Calu3 (cell line): Measurements from ENCODE around the gene FDXACB1. TPM values are rescaled to one million over a fixed set of nuclear protein-coding genes. Genes with fewer than 3 reads are reported as not detected.
"Not testable (repeated sequence)": the region's sequence is repeated elsewhere in the genome, so short reads cannot be mapped to it uniquely, and the experiment has no call there.

Experiments
- BruUV-seq: library from RNA; stranded (reverse); fragments of 400-500 nt; replicated peaks from 2 replicates; lab custom pipeline; 2021; lab: Mats Ljungman, UMichigan
- CTCF ChIA-PET: fragments of 300-600 bp; sonication (Branson Sonifier 250); formaldehyde crosslinking; loops from one replicate; lab custom pipeline; 2022; ENCODE audit warnings: antibody characterized with exemption; lab: Charles Lee
- DNase-seq: peaks from one replicate; pipeline ENCODE4 v3.0.0; 2022
- H3K27ac Mint-ChIP-seq: one replicate; pipeline ENCODE4 v1.8.0; 2022; ENCODE audit warnings: mixed read lengths; ENCODE audit not compliant: unreplicated experiment
- H3K27me3 Mint-ChIP-seq: one replicate; pipeline ENCODE4 v1.8.0; 2022; ENCODE audit warnings: mixed read lengths; ENCODE audit not compliant: unreplicated experiment
- H3K36me3 Mint-ChIP-seq: one replicate; pipeline ENCODE4 v1.8.0; 2022; ENCODE audit warnings: mild to moderate bottlenecking, moderate library complexity, mixed read lengths; ENCODE audit not compliant: insufficient read depth, unreplicated experiment
- H3K4me1 Mint-ChIP-seq: one replicate; pipeline ENCODE4 v1.8.0; 2022; ENCODE audit warnings: mild to moderate bottlenecking, low read depth, mixed read lengths; ENCODE audit not compliant: unreplicated experiment
- H3K4me3 Mint-ChIP-seq: one replicate; pipeline ENCODE4 v1.8.0; 2022; ENCODE audit warnings: mild to moderate bottlenecking, low read depth, moderate library complexity, mixed read lengths; ENCODE audit not compliant: unreplicated experiment
- H3K9me3 Mint-ChIP-seq: one replicate; pipeline ENCODE4 v1.8.0; 2022; ENCODE audit warnings: low read depth, mixed read lengths; ENCODE audit not compliant: unreplicated experiment
- intact Hi-C: fragments of 100-400 bp; cut with micrococcal nuclease; formaldehyde crosslinking; loops from one replicate; pipeline ENCODE4 v1.10.0; 2022; ENCODE audit not compliant: unreplicated experiment
- total RNA-seq: library from RNA; stranded (reverse); gene quantifications from 2 replicates; pipeline ENCODE4 v1.2.3, GENCODE V29; 2022
- TF ChIP-seq, protein P1 (sequence below): fragments of 200-600 bp; IDR thresholded peaks from one replicate; pipeline ENCODE4 v1.8.0; 2022; ENCODE audit warnings: antibody characterized with exemption; ENCODE audit not compliant: unreplicated experiment

Gene FDXACB1
- total RNA-seq, 1 experiment from 2014 or later = 1.7 TPM

DNA sequence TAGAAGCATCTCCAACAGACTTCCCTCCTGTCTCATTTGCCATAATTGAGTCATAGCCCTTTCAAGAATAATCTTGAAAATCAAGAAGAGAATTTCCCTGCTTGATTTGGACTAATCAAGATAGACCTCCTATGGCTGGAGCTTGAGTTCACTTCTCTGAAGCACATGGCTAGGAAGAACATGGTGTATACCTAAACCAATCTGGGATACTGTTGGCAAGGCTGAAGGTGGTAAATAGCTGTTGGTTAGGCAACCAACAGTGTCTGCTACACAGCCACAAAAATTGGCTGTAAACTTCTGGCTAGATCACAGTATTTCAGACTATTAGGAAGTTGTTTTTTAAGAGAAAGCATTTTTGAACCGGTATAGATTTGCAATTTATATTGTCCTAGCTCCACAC is 27.7 kb upstream of the FDXACB1 start:
- CTCF ChIA-PET = no interaction called here
- intact Hi-C loops = no loop called here
- Mint-ChIP-seq H3K27ac (no peak overlapping the region), H3K4me3 (no peak overlapping the region), H3K4me1 (peaks cover 11% of the 10 kb centered on the region), H3K36me3 (no peaks in the 10 kb centered on the region), H3K9me3 (no peaks in the 10 kb centered on the region), H3K27me3 (peaks cover 25% of the 10 kb centered on the region)
- no TSS peak for BruUV-seq
- TF ChIP-seq, protein P1, sequence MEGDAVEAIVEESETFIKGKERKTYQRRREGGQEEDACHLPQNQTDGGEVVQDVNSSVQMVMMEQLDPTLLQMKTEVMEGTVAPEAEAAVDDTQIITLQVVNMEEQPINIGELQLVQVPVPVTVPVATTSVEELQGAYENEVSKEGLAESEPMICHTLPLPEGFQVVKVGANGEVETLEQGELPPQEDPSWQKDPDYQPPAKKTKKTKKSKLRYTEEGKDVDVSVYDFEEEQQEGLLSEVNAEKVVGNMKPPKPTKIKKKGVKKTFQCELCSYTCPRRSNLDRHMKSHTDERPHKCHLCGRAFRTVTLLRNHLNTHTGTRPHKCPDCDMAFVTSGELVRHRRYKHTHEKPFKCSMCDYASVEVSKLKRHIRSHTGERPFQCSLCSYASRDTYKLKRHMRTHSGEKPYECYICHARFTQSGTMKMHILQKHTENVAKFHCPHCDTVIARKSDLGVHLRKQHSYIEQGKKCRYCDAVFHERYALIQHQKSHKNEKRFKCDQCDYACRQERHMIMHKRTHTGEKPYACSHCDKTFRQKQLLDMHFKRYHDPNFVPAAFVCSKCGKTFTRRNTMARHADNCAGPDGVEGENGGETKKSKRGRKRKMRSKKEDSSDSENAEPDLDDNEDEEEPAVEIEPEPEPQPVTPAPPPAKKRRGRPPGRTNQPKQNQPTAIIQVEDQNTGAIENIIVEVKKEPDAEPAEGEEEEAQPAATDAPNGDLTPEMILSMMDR = no peak
- DNase-seq = no peak

DNA sequence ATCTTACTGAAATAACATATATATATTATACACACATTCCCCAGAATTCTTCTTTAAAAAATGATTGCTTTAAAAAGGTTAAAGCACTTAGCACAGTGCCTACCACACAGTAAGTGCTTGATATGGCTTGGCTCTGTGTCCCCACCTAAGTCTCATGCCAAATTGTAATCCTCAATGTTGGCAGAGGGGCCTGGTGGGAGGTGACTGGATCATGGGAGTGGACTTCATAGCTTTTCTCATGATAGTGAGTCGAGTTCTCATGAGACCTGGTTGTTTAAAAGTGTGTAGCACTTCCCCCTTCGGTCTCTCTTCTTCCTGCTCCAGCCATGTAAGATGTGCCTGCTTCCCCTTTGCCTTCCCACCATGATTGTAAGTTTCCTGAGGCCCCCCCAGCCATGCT is 26.4 kb upstream of the FDXACB1 start:
- no peaks in the 10 kb centered on the region for H3K9me3 Mint-ChIP-seq
- H3K27me3 Mint-ChIP-seq = peaks cover 21% of the 10 kb centered on the region
- DNase-seq = no peak
- CTCF ChIA-PET = no interaction called here
- no peak overlapping the region for H3K27ac Mint-ChIP-seq
- H3K4me1 Mint-ChIP-seq = no peaks in the 10 kb centered on the region
- no TSS peak for BruUV-seq
- H3K4me3 Mint-ChIP-seq = no peak overlapping the region
- TF ChIP-seq, protein P1 = no peak
- H3K36me3 Mint-ChIP-seq = no peaks in the 10 kb centered on the region
- intact Hi-C loops = no loop called here

DNA sequence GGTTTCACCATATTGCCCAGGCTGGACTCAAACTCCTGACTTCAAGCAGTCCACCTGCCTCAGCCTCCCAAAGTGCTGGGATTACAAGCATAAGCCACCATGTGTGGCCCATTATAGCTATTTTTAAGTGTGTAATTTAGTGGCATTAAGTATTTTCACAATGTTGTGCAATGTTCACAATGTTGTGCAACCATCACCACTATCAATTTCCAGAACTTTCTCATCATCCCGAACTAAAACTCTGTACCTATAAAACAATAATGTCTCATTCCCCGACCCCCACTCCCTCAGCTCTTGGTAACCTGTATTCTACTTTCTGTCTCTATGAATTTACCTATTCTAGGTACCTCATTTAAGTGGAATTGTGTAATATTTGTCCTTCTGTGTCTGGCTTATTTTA is 7.9 kb upstream of the FDXACB1 start:
- no peaks in the 10 kb centered on the region for H3K36me3 Mint-ChIP-seq
- TF ChIP-seq, protein P1 = no peak
- no peaks in the 10 kb centered on the region for H3K9me3 Mint-ChIP-seq
- no TSS peak for BruUV-seq
- intact Hi-C loops = no loop called here
- no peak for DNase-seq
- H3K4me3 Mint-ChIP-seq = no peak overlapping the region
- no peaks in the 10 kb centered on the region for H3K4me1 Mint-ChIP-seq
- H3K27me3 Mint-ChIP-seq = no peaks in the 10 kb centered on the region
- H3K27ac Mint-ChIP-seq = no peak overlapping the region
- CTCF ChIA-PET = no interaction called here

DNA sequence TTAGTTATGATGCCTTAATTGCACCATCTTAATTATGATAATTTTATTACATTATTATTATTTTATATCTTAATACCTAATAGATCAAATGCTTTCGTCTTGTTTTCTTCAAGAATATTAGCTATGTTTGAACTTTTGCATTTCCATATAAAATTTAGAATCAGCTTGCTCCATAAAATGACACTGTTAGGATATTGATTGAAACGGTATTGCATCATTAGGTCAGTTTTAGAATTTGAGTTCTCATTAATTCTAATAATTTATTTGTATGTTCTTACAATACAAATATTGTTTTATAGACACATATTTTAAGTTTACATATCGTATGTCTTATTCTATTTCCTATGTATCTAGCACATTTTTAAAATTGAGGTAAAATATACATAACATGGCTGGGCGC is 7.1 kb upstream of the FDXACB1 start:
- Mint-ChIP-seq H3K27me3 (no peaks in the 10 kb centered on the region), H3K4me3 (no peak overlapping the region), H3K27ac (no peak overlapping the region), H3K4me1 (no peaks in the 10 kb centered on the region), H3K36me3 (no peaks in the 10 kb centered on the region), H3K9me3 (no peaks in the 10 kb centered on the region)
- no TSS peak for BruUV-seq
- no peak for DNase-seq
- CTCF ChIA-PET = interaction anchor here (0.7 kb wide), 1 partner anchor 180 kb away, joined by 3 read pairs; no protein-coding TSS in a partner anchor
- TF ChIP-seq, protein P1 = no peak
- intact Hi-C loops = no loop called here

DNA sequence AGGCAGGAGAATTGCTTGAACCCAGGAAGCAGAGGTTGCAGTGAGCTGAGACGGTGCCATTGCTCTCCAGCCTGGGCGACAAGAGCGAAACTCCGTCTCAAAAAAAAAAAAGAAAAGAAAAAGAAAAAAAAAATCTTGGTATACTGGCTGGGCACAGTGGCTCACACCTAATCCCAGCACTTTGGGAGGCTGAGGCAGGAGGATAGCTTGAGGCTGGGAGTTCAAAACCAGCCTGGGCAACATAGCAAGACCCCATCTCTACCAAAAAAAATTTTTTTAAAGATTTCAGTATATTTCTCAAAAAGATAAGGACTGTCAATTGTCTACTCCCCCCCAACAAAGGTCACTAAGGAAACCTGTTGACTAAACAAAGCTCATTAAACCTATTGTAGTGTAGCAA is 6.1 kb upstream of the FDXACB1 start:
- DNase-seq, H3K27ac Mint-ChIP-seq, CTCF ChIA-PET, H3K4me1 Mint-ChIP-seq, H3K36me3 Mint-ChIP-seq, H3K4me3 Mint-ChIP-seq, BruUV-seq, H3K9me3 Mint-ChIP-seq, intact Hi-C loops, H3K27me3 Mint-ChIP-seq: not testable (repeated sequence)
